Stimulated activated CD4-positive, alpha-beta T cell treated with anti-CD3 and anti-CD28 coated beads, Interleukin-15, amount 100 ng/mL, for 48 hours (primary cell): ENCODE results near the gene ABCC1.
"Not testable (repeated sequence)": the region's sequence is repeated elsewhere in the genome, so short reads cannot be mapped to it uniquely, and the experiment has no call there.

Experiments
- DNase-seq, 2 donors: peaks; one replicate each; pipeline ENCODE4 v3.0.0-alpha.2; 2020; ENCODE audit warnings: low read depth in 2 of 2

Gene ABCC1

DNA sequence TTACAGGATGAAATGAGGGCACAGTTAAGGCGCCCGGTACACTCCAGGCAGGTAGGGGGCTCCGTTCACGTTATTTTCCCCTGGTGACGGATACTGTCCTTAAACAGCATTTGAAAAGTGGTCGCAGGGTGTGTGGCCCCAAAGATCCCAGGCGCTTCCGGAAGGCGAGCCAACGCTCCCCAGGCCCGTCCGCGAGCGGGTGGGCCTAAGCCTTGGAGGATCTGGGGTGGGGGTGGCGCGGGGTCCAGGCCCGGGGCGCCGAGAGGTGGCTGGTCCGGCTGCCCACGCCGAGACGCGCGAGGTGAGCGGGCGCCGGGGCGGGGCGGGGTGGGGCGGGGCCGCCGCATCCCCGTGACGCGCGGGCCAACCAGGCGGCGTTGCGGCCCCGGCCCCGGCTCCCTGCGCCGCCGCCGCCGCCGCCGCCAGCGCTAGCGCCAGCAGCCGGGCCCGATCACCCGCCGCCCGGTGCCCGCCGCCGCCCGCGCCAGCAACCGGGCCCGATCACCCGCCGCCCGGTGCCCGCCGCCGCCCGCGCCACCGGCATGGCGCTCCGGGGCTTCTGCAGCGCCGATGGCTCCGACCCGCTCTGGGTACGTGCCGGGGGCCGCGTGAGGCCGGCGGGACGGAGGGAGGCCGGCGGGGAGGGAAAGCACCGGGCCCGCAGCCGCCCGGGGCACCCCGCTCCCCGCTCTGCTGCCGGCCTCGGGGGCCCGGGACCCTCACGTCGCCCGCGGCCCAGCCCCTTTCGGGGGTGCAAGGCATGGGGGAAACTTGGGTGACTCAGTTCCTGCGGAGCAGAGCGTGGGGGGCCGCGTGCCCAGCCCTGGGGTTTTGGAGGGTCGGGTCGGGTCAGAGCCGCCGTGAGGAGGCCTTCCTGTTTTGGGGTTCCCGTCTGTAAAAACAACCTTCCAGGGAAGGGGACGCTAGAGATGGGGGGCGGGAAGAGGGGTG lies at the start of gene ABCC1:
Gene ABCC1 (plus strand): TSS at position 407 of the 951 bp plus-strand sequence. CDS start 136 bp downstream, at position 543.
- peak in 1 of 2 donors; percentile 33 for DNase-seq

DNA sequence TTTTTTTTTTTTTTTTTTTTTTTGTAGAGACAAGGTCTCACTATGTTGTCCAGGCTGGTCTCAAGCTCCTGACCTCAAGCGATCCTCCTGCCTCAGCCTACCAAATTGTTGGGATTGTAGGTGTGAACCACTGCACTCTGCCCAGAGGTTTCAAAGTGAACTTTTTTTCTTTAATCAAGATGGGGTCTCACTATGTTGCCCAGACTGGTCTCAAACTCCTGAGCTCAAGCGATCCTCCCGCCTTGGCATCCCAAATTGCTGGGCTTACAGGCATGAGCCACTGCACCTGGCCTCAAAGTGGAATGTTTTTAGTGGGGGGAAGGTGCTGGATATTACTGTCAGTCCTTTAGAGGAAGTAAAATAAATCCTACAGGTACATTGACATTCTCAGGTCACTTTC lies 49.1 kb upstream of the ABCC1 start:
- no peak for DNase-seq

DNA sequence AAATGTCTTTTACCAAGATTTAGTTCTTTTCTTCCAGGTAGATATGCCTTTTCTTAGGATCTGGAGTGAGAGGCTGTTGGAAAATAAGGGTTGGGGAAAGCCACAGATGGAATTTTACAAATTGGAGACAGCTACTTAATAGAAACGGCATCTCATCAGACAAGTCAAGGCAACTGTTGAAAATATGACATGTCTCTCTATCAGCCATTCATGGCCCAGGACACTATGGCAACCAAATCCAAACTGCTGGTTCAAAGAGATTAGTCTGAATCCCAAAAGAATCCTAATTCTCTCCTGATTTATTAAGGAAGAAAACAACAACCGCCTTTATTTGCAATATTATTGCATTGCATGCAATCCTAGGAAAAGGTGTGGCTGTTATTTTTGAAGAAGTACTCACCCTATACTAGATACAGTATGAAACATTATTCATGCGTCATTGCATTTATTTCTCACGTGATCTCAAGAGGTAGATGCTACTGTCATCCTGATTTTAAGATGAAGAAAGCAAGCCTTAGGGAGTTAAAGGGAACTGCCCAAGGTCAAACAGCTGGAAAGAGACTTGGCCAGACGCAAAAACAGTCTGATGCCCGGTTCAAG lies 48.4 kb upstream of the ABCC1 start:
- no peak for DNase-seq

DNA sequence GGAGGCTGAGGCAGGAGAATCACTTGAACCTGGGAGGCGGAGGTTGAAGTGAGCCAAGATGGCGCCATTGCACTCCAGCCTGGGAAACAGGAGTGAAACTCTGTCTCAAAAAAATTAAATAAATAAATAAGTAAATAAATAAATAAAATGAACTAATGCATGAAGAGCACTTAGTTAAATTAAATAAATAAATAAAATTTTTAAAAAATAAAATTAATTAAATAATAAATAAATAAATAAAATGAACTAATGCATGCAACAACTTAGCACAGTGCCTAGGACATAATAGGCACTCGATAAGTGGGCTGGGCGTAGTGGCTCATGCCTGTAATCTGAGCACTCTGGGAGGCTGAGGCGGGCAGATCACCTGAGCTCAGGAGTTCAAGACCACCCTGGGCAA lies 45.5 kb upstream of the ABCC1 start:
- no peak for DNase-seq

DNA sequence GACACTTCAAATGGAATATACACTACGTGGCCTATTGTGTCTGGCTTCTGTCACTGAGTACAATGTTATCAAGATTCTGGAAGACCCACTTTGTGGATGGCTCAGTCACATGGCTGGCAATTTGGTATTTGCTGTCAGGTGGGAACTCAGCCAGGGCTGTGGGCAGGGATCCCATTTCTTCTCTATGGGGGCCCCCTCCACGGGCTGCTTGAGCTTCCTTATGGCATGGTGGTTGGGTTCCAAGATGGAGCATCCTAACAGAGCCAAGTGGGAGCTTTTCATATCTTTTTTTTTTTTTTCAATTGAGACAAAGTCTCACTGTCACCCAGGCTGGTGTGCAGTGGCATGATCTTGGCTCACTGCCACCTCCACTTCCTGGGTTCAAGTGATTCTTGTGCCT lies 43.0 kb upstream of the ABCC1 start:
- no peak for DNase-seq

DNA sequence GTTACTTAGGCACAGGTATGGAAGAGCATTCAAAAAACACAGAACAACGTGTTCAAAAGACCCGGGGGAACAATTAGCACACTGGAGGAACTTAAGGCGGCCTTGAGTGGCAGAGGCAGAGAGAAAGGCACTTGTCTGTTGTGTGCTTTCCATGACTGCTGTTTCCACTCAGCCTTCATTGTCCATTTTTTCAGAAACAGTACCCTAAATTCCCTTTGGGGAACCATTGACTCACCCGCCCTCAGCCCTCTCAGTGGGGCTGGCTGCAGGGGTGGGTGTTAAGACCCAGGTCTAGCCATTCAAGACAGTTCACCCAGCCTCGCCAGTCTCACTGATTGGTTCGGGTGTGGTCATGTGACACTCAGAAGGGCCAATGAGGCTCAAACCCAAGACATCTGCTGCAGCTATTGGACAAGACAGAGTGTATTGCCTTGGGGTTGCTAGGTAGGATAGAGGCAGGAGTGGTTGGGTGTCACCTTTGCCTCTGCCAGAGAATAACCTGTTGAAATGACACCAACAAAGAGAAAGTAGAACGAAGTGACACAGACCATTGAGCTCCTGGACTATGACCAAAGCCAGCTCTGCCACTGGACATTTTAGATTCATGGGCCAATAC lies 41.4 kb upstream of the ABCC1 start:
- peak in 1 of 2 donors; percentile 39 for DNase-seq

DNA sequence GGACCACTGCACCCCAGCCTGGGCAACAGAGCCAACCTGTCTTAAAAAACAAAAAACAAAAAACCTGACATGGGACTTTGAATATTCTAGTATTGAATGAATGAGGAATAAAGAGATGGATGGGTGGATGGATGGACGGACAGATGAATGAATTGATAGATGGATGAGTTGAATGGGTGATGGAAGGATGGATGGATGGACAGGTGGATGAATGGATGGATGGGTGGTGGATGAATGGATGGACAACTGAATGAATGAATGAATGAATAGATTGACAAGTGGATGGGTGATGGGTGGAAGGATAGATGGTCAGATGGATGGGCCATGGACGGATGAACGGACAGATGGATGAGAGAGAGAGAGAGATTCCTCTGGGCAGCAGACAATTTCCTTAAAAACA lies 38.2 kb upstream of the ABCC1 start:
- no peak for DNase-seq

DNA sequence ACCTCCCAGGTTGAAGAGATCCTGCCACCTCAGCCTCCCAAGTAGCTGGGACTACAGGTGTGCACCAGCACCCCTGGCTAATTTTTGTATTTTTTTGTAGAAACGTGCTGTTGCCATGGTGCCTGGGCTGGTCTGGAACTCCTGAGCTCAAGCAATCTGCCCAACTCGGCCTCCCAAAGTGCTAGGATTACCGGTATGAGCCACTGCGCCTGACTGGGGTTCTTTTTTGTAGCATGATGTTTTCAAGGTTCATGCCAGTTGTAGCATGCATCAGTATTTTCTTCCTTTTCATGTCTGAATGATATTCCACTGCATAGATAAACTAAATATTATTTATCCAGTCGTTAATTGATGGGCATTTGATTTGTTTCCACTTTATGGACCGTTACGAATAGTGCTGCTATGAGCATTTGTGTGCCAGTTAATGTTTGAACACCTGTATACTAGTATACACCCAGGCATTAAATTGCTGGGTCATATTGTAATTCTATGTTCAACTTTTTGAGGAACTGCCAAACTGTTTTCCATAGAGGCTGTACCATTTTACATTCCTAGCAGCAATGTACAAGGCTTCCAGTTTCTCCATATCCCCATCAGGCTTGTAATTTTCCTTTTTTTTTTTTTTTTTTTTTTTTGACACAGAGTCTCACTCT lies 36.2 kb upstream of the ABCC1 start:
- DNase-seq: no peak

DNA sequence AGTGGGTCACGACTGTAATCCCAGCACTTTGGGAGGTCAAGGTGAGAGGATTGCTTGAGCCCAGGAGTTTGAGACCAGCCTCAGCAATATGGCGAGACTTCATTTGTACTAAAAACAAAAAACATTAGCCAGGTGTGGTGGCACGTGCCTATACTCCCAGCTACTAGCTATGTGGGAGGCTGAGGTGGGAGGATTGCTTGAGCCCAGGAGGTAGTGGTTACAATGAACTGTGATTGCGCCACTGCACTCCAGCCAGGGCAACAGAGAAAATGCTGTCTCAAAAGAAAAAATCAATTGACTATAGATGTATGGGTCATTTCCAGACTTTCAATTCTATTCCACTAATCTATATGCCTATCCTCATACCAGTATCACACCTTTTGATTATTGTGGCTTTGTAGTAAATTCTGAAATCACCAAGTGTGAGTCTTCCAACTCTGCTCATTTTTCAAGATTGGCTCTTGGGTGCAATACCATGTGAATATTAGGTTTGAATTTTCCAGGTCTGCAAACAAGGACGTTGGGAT lies 33.8 kb upstream of the ABCC1 start:
- no peak for DNase-seq

DNA sequence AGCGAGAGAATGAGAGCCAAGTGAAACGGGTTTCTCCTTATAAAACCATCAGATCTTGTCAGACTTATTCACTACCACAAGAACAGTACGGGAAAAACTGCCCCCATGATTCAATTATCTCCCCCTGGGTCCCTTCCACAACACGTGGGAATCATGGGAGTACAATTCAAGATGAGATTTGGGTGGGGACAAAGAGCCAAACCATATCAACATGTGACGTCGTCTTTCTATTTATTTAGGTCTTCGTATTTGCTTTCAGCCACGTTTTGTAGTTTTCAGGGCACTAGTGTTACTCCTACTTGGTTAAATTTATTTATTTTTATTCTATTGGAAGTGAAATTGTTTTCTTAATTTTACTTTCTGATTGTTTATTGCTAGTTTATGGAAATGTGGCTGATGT lies 33.1 kb upstream of the ABCC1 start:
- DNase-seq: no peak

DNA sequence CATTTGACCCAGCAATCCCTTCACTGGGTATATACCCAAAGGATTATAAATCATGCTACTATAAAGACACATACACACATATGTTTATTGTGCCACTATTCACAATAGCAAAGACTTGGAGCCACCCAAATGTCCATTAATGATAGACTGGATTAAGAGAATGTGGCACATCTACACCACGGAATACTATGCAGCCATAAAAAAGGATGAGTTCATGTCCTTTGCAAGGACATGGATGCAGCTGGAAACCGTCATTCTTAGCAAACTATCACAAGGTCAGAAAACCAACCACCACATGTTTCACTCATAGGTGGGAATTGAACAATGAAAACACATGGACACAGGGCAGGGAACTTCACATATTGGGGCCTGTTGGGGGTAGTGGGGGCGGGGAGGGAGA lies 31.1 kb upstream of the ABCC1 start:
- not testable (repeated sequence) for DNase-seq

DNA sequence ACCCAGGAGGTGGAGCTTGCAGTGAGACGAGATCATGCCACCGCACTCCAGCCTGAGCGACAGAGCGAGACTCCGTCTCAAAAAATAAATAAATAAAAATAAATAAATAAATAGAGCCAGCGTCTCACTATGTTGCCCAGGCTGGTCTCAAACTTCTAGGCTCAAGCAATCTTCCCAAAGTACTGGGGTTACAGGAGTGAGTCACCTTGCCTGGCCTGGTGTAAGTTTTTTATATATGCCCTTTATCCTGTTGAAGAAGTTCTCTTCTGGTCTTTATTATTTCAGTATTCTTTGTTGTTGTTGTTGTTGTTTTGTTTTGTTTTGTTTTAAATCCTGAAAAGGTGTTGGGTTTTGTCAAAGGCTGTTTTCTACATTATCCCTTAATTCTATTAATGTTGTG lies 30.1 kb upstream of the ABCC1 start:
- no peak for DNase-seq

DNA sequence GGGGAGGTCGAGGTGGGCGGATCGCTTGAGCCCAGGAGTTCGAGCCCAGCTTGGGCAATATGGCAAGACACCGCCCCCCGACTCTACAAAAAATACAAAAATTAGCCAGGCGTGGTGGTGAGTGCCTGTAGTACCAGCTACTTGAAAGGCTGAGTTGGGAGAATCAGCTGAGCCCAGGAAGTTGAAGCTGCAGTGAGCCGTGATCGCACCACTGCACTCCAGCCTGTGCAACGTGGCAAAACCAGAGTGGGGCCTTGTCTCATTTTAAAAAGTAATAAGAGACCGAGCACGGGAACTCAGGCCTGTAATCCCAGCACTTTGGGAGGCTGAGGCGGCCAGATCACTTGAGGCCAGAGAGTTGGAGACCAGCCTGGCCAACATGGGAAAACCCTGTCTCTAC lies 24.4 kb upstream of the ABCC1 start:
- no peak for DNase-seq

DNA sequence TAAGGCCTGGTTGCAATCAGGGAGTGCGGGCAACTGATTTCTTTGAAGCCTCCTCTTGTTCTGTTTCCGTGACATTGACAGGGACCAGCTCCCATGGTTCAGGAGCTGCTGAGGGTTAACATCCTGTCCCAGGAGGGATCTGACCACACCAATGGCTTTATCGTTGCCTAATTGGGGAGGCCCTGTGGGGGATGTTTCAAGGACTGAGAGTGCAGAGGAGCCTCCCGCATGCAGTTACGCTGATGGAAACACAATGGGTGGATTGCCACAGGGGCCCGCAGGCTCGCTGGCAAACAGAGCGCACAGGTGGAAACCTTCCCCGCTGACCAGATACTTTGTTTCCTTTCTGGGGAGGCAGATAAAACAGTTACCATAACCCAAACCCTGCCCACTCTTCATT lies 23.8 kb upstream of the ABCC1 start:
- DNase-seq: no peak

DNA sequence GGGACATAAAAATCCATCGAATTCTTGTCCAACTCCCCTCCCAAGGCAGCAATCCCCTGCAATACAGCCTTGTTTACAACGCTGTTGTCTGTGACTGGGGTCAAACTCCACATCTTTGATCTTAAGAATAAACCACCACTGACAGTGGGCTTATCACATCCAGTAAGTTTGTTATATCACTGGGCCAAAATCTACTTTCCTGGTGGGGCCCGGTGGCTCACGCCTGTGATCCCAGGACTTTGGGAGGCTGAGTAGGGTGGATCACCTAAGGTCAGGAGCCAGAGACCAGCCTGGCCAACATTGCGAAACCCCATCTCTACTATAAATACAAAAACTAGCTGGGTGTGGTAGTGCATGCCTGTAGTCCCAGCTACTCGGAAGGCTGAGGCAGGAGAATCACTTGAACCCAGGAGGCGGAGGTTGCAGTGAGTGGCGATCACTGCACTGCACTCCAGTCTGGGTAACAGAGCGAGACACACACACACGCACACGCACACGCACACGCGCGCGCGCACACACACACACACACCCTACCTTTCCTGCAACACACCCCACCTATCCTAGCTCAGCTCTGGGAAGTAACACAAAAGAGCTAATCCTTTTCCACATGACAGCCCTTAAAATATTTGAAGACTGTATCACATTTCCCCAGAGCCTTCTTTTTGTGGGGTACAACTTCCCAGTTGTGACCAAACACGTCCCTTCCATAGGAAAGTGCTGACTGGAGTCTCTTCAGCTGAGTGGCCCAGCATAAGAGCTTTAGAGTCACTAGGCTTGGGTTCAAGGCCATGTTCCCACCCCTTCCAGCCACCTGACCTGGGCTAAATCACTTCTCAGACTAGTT lies 20.9 kb upstream of the ABCC1 start:
- no peak for DNase-seq

DNA sequence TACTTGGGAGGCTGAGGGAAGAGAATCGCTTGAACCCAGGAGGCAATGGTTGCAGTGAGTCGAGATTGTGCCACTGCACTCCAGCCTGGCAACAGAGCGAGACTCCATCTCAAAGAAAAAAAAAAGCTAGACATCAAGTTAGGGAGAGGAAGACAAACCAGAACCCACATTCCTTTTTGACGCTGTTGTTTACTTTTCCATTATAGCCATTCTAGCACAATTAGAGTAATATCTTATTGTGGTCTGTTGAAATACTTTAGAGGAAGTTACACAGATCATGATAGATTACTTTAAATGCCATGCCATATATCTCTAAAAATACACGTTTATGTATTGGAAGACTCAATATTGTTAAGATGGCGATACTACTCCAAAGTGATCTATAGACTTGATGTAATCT lies 16.5 kb upstream of the ABCC1 start:
- DNase-seq: no peak

DNA sequence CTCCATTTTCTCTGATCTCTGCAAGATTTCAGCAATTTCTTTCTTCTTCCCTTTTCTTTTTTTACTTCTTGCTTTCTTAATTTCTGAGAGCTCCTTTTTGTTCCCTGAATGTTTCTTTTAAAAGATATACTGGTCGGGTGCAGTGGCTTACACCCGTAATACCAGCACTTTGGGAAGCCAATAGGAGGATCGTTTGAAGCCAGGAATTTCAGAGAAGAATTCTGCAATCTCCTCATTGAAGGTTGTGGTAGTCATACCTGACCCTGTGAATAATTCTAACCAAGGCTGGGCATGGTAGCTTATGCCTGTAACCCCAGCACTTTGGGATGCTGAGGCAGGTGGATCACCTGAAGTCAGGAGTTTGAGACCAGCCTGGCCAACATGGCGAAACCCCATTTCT lies 15.6 kb upstream of the ABCC1 start:
- DNase-seq: no peak

DNA sequence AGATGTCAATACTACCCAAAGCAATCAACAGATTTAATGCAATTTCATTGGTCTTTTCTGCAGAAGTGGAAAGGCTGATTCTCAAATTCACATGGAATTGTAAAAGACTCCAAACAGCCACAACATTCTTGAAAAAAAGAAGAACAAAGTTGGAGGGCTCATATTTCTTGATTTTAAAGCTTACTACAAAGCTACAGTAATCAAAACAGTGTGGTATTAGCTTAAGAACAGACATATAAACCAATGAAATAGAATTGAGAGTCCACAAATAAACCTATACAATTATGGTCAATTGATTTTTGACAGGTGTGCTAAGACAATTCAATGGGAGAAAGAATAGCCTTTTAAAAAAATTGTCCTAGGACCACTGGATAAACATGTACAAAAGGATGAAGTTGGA lies 14.4 kb upstream of the ABCC1 start:
- DNase-seq: no peak

DNA sequence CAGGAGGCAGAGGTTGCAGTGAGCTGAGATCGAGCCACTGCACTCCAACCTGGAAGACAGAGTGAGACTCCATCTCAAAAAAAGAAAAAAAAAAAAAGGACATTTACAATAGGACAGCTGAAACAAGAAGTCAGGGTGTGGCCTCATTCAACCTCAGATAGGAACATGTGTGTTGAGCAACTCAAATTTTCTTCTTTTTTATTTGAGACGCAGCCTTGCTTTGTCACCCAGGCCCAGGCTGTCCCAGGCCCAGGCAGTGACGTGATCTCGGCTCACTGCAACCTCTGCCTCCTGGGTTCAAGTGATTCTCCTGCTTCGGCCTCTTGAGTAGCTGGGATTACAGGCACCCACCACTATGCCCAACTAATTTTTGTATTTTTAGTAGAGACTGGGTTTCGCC lies 12.6 kb upstream of the ABCC1 start:
- not testable (repeated sequence) for DNase-seq

DNA sequence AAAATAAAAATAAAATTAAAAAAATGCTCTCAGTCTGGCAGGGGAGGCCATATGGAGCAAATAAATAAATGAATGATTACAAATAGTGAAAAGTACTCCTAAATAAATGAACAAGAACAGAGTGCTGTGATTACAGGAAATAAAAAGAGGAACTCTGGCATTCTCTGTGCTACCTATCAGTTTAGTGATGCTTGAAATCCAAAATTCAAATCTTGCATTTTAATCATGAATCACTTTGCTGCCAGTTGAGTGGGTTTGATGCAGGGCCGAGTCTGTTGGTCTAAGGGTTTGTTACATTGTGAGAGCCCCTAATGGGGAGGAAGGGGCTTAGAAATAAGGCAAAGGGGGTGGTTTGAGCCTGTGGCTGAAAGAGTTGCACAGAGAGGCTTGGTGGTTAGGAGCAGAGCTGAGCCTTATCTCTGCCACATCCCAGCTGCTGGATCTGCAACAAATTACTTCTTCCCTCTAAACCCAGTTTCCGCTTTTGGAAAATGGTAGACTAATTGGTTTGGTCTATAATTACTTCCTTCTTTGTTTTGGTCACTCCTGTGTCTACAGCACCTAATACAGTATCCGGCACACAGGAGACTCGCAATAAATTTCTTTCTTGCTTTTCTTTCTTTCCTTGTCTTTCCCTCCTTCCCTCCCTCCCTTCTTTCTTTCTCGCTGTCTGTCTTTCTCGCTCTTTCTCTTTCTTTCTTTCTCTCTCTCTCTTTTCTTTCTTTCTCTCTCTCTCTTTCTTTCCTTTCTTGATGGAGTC lies 6.3 kb upstream of the ABCC1 start:
- no peak for DNase-seq
